ENCODE data around the gene RAB40C. TPM values are rescaled to one million over a fixed set of nuclear protein-coding genes. Genes with fewer than 3 reads are reported as not detected.

RAB40C gene
- polyA plus RNA-seq, 1 donor: 27.1 TPM

- Histone ChIP-seq H3K4me1 (ENCODE audit: control insufficient read depth, insufficient read depth, low read length) (no peaks in the 10 kb centered on the region), H3K9me3 (ENCODE audit: control insufficient read depth, low read depth, low read length) (peaks cover 16% of the 10 kb centered on the region), H3K27me3 (ENCODE audit: control insufficient read depth, insufficient read depth, low read length) (no peaks in the 10 kb centered on the region), H3K27ac (ENCODE audit: low read length) (no peak overlapping the region), H3K4me3 (ENCODE audit: low read length) (no peak overlapping the region), H3K36me3 (ENCODE audit: control insufficient read depth, insufficient read depth, low read length) (peaks cover 35% of the 10 kb centered on the region)
- WGBS (ENCODE audit: insufficient coverage, low lambda C conversion rate): no CpG with 5 or more reads among the region's 7 CpGs
- no peak for DNase-seq
Observed at GRCh38 chr16:600781-601180, 10.9 kb downstream of the RAB40C start.

DNA sequence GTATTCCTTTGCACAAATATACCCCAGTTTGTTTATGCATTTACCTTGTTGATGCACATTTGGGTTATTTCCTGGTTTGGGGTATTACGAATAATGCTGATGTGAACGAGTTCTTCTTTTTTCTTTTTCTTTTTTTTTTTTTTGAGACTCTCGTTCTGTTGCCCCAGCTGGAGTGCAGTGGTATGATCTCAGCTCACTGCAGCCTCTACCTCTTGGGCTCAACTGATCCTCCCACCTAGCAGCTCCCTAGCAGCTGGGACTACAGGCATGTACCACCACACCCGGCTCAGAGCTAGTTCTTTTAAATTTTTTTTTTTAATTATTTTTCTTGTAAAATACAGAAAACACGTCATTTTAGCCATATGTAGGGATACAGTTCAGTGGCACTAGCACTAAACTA, 14.1 kb downstream of the RAB40C start:
- no peak overlapping the region for H3K4me3 ChIP-seq (ENCODE audit: low read length)
- H3K9me3 ChIP-seq (ENCODE audit: control insufficient read depth, low read depth, low read length): peaks cover 13% of the 10 kb centered on the region
- no CpG with 5 or more reads among the region's 5 CpGs for WGBS (ENCODE audit: insufficient coverage, low lambda C conversion rate)
- peaks cover 18% of the 10 kb centered on the region for H3K36me3 ChIP-seq (ENCODE audit: control insufficient read depth, insufficient read depth, low read length)
- H3K4me1 ChIP-seq (ENCODE audit: control insufficient read depth, insufficient read depth, low read length): no peaks in the 10 kb centered on the region
- no peaks in the 10 kb centered on the region for H3K27me3 ChIP-seq (ENCODE audit: control insufficient read depth, insufficient read depth, low read length)
- no peak overlapping the region for H3K27ac ChIP-seq (ENCODE audit: low read length)
- DNase-seq: no peak

DNA sequence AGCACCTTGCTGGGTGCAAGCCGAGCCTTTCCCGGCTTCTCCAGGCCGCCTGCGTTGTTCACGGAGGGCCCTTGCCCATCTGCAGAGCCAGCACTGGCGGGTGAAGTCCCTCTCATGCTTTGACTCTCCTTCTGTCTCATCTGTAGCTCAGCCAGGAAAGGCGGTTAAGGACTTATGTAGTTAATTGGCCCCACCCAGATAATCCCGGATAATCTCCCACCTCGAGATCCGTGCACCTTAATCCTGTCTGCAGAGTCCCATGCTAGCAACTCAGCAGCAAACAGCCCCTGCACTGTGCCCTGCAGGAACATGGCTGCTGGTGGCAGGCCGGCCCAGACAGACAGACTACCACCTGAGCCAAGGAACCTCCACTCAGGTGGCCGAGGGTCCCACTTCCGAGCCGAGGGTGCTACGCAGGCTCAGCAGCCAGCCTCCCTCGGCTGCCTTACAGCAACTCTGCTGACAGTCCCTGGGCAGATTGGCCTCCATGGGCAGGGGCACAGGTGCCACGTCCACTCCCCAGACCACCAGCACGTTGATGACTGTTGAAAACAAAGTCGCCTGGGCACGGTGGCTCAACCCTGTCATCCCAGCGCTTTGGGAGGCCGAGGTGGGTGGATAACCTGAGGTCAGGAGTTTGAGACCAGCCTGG, 16.9 kb downstream of the RAB40C start:
- Histone ChIP-seq H3K27ac (ENCODE audit: low read length) (no peak overlapping the region), H3K9me3 (ENCODE audit: control insufficient read depth, low read depth, low read length) (peaks cover 12% of the 10 kb centered on the region), H3K27me3 (ENCODE audit: control insufficient read depth, insufficient read depth, low read length) (no peaks in the 10 kb centered on the region), H3K36me3 (ENCODE audit: control insufficient read depth, insufficient read depth, low read length) (peaks cover 7% of the 10 kb centered on the region), H3K4me1 (ENCODE audit: control insufficient read depth, insufficient read depth, low read length) (no peaks in the 10 kb centered on the region), H3K4me3 (ENCODE audit: low read length) (no peak overlapping the region)
- no peak for DNase-seq
- no CpG with 5 or more reads among the region's 22 CpGs for WGBS (ENCODE audit: insufficient coverage, low lambda C conversion rate)

DNA sequence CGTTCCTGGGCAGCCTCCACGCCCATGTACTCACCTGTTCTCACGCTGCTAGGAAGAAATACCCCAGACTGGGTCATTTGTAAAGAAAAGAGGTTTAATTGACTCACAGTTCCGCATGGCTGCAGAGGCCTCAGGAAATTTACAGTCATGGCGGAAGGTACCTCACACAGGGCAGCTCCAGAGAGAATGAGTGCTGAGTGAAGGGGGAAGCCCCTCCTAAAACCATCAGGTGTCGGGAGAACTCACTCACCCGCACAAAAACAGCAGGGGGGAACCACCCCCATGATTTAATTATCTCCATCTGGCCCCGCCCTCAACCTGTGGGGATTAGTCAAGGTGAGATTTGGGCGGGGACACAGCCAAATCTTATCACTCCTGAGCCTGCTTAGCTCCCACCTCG, 18.2 kb downstream of the RAB40C start:
- Histone ChIP-seq H3K4me1 (ENCODE audit: control insufficient read depth, insufficient read depth, low read length) (no peaks in the 10 kb centered on the region), H3K9me3 (ENCODE audit: control insufficient read depth, low read depth, low read length) (peaks cover 12% of the 10 kb centered on the region), H3K4me3 (ENCODE audit: low read length) (no peak overlapping the region), H3K36me3 (ENCODE audit: control insufficient read depth, insufficient read depth, low read length) (peaks cover 7% of the 10 kb centered on the region), H3K27ac (ENCODE audit: low read length) (no peak overlapping the region), H3K27me3 (ENCODE audit: control insufficient read depth, insufficient read depth, low read length) (no peaks in the 10 kb centered on the region)
- DNase-seq: no peak
- 50% methylated on average over 2 of the region's 10 CpGs for WGBS (ENCODE audit: insufficient coverage, low lambda C conversion rate)

GRCh38 chr16:609316-609715, 19.4 kb downstream of the RAB40C start:
- no peak for DNase-seq
- Histone ChIP-seq H3K4me3 (ENCODE audit: low read length) (no peak overlapping the region), H3K27me3 (ENCODE audit: control insufficient read depth, insufficient read depth, low read length) (no peaks in the 10 kb centered on the region), H3K9me3 (ENCODE audit: control insufficient read depth, low read depth, low read length) (peaks cover 14% of the 10 kb centered on the region), H3K36me3 (ENCODE audit: control insufficient read depth, insufficient read depth, low read length) (peaks cover 12% of the 10 kb centered on the region), H3K4me1 (ENCODE audit: control insufficient read depth, insufficient read depth, low read length) (no peaks in the 10 kb centered on the region), H3K27ac (ENCODE audit: low read length) (no peak overlapping the region)
- 98% methylated on average over 6 of the region's 13 CpGs for WGBS (ENCODE audit: insufficient coverage, low lambda C conversion rate)

GRCh38 chr16:609984-610383, 20.1 kb downstream of the RAB40C start:
- no CpG with 5 or more reads among the region's 14 CpGs for WGBS (ENCODE audit: insufficient coverage, low lambda C conversion rate)
- Histone ChIP-seq H3K4me1 (ENCODE audit: control insufficient read depth, insufficient read depth, low read length) (no peaks in the 10 kb centered on the region), H3K4me3 (ENCODE audit: low read length) (no peak overlapping the region), H3K27me3 (ENCODE audit: control insufficient read depth, insufficient read depth, low read length) (no peaks in the 10 kb centered on the region), H3K27ac (ENCODE audit: low read length) (no peak overlapping the region), H3K9me3 (ENCODE audit: control insufficient read depth, low read depth, low read length) (peaks cover 11% of the 10 kb centered on the region), H3K36me3 (ENCODE audit: control insufficient read depth, insufficient read depth, low read length) (peaks cover 16% of the 10 kb centered on the region)
- no peak for DNase-seq

DNA sequence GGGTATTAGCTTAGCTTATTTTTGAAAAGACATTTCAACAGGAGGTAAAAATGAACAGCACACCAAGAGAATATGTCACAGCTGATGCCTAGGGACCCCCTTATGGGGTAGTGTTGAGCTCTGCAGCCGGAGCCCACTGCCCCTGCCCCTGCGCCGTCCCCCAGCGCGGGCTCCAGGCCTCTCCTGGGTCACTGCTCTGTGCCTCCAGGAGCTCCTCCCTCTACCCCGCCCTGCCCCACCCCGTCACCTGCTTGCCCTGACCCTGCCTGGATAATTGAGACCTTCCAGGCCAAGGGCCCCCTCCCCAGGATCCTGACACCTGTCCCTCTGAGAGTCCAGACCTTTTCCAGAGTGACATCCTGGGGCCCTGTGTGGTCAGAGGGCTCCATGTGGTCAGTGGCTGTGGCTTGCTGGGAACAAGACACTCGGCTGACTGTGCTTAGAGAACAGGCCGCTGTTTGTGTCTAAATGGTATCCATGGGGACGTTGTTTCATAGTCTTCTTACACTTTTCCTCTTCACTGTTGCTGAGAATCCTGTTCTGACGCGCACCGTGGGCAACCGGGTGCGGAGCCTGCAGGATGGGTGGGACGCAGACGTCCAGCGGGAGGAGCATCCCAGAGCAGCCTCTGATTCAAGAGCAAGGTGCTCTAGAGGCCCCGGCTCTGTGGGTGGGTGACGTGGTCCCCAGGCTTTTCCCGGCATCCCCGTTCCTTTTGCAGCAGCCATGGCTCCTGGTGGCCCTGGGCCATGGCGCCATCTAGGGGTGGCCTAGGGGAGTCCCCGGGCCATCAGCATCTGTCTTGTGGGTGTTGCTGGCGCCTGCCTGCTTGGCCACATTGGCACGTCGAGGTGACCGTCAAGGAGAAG, 20.9 kb downstream of the RAB40C start:
- Histone ChIP-seq H3K36me3 (ENCODE audit: control insufficient read depth, insufficient read depth, low read length) (peaks cover 9% of the 10 kb centered on the region), H3K27ac (ENCODE audit: low read length) (no peak overlapping the region), H3K27me3 (ENCODE audit: control insufficient read depth, insufficient read depth, low read length) (no peaks in the 10 kb centered on the region), H3K4me1 (ENCODE audit: control insufficient read depth, insufficient read depth, low read length) (no peaks in the 10 kb centered on the region), H3K4me3 (ENCODE audit: low read length) (no peak overlapping the region), H3K9me3 (ENCODE audit: control insufficient read depth, low read depth, low read length) (peaks cover 6% of the 10 kb centered on the region)
- DNase-seq: no peak
- no CpG with 5 or more reads among the region's 28 CpGs for WGBS (ENCODE audit: insufficient coverage, low lambda C conversion rate)

- Histone ChIP-seq H3K4me1 (ENCODE audit: control insufficient read depth, insufficient read depth, low read length) (no peaks in the 10 kb centered on the region), H3K27me3 (ENCODE audit: control insufficient read depth, insufficient read depth, low read length) (no peaks in the 10 kb centered on the region), H3K9me3 (ENCODE audit: control insufficient read depth, low read depth, low read length) (peaks cover 6% of the 10 kb centered on the region), H3K36me3 (ENCODE audit: control insufficient read depth, insufficient read depth, low read length) (peaks cover 22% of the 10 kb centered on the region), H3K27ac (ENCODE audit: low read length) (no peak overlapping the region), H3K4me3 (ENCODE audit: low read length) (no peak overlapping the region)
- WGBS (ENCODE audit: insufficient coverage, low lambda C conversion rate): 70% methylated on average over 2 of the region's 13 CpGs
- DNase-seq: no peak
Observed at GRCh38 chr16:615122-615521, 25.3 kb downstream of the RAB40C start.

GRCh38 chr16:616733-617586, 27.1 kb downstream of the RAB40C start:
- Histone ChIP-seq H3K27ac (ENCODE audit: low read length) (no peak overlapping the region), H3K36me3 (ENCODE audit: control insufficient read depth, insufficient read depth, low read length) (peaks cover 22% of the 10 kb centered on the region), H3K4me1 (ENCODE audit: control insufficient read depth, insufficient read depth, low read length) (peaks cover 5% of the 10 kb centered on the region), H3K9me3 (ENCODE audit: control insufficient read depth, low read depth, low read length) (peaks cover 3% of the 10 kb centered on the region), H3K27me3 (ENCODE audit: control insufficient read depth, insufficient read depth, low read length) (no peaks in the 10 kb centered on the region), H3K4me3 (ENCODE audit: low read length) (no peak overlapping the region)
- no peak for DNase-seq
- WGBS (ENCODE audit: insufficient coverage, low lambda C conversion rate): no CpG with 5 or more reads among the region's 39 CpGs

DNA sequence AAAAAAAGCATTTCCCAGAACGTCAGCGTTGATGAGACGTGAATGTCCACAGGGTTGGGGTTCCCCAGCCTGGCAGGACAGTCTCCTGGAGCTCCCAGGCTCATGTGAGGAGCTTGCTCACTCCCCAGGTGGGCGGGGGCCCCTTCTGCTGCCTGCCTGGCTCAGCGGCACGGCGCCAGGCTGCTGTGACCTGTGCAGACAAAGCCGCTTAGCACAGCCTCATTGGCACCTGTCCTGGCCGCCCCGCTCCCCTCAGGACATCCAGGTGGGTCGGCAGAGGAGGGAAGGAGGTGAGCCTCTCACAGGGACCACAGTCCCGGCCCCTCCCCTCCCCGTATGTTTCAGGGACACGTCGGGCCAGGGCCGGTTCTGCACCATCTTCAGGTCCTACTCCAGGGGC, 28.0 kb downstream of the RAB40C start:
- Histone ChIP-seq H3K4me3 (ENCODE audit: low read length) (no peak overlapping the region), H3K4me1 (ENCODE audit: control insufficient read depth, insufficient read depth, low read length) (peaks cover 5% of the 10 kb centered on the region), H3K9me3 (ENCODE audit: control insufficient read depth, low read depth, low read length) (peaks cover 3% of the 10 kb centered on the region), H3K36me3 (ENCODE audit: control insufficient read depth, insufficient read depth, low read length) (peaks cover 23% of the 10 kb centered on the region), H3K27ac (ENCODE audit: low read length) (no peak overlapping the region), H3K27me3 (ENCODE audit: control insufficient read depth, insufficient read depth, low read length) (no peaks in the 10 kb centered on the region)
- DNase-seq: no peak
- WGBS (ENCODE audit: insufficient coverage, low lambda C conversion rate): no CpG with 5 or more reads among the region's 16 CpGs
